Loucy (cell line): ENCODE results near the gene MYO1D.

Experiments
- H2AFZ ChIP-seq: fragments of 200-600 bp; sonication (generic); 2 replicates; pipeline ENCODE4 v1.6.0; 2016; ENCODE audit warnings: antibody characterized with exemption, mild to moderate bottlenecking, low read length, moderate library complexity
- H3F3A ChIP-seq: fragments of 200-600 bp; 2 replicates; pipeline ENCODE4 v1.6.0; 2016; ENCODE audit warnings: antibody characterized with exemption, low read depth, mild to moderate bottlenecking
- H3K27me3 ChIP-seq: fragments of 200-600 bp; sonication (generic); 2 replicates; pipeline ENCODE4 v1.6.1; 2014; ENCODE audit warnings: low read length, mild to moderate bottlenecking; ENCODE audit not compliant: insufficient read depth, poor library complexity, severe bottlenecking
- H3K36me3 ChIP-seq: fragments of 200-600 bp; sonication (generic); 2 replicates; pipeline ENCODE4 v1.6.1; 2016; ENCODE audit warnings: low read length; ENCODE audit not compliant: insufficient read depth
- H3K4me1 ChIP-seq: fragments of 200-600 bp; sonication (generic); 2 replicates; pipeline ENCODE4 v1.5.1; 2014; ENCODE audit warnings: low read length, mild to moderate bottlenecking; ENCODE audit not compliant: insufficient read depth, poor library complexity, severe bottlenecking
- H3K4me2 ChIP-seq: fragments of 200-600 bp; sonication (generic); 2 replicates; pipeline ENCODE4 v1.6.0; 2014; ENCODE audit warnings: antibody characterized with exemption, low read length, low read depth, mild to moderate bottlenecking; ENCODE audit not compliant: poor library complexity, severe bottlenecking
- H3K4me3 ChIP-seq: fragments of 200-600 bp; sonication (generic); 2 replicates; pipeline ENCODE4 v1.5.1; 2014; ENCODE audit warnings: low read length, mild to moderate bottlenecking, mixed read lengths; ENCODE audit not compliant: poor library complexity, severe bottlenecking
- H3K79me2 ChIP-seq: fragments of 200-600 bp; sonication (generic); 2 replicates; pipeline ENCODE4 v1.6.1; 2014; ENCODE audit warnings: low read length; ENCODE audit not compliant: insufficient read depth
- H3K9ac ChIP-seq: fragments of 200-600 bp; sonication (generic); 2 replicates; pipeline ENCODE4 v1.6.0; 2014; ENCODE audit warnings: mild to moderate bottlenecking, low read depth, low read length, moderate library complexity; ENCODE audit not compliant: poor library complexity, severe bottlenecking
- H3K9me2 ChIP-seq: fragments of 200-600 bp; sonication (generic); replicated peaks from 2 replicates; pipeline ENCODE4 v1.6.1; 2016; ENCODE audit warnings: low read depth, low read length, mixed read lengths
- H3K9me3 ChIP-seq: fragments of 200-600 bp; sonication (generic); 2 replicates; pipeline ENCODE4 v1.6.1; 2014; ENCODE audit warnings: mild to moderate bottlenecking, antibody characterized with exemption, low read length, low read depth; ENCODE audit not compliant: insufficient read depth
- H4K20me1 ChIP-seq: fragments of 200-600 bp; sonication (generic); 2 replicates; pipeline ENCODE4 v1.6.0; 2014; ENCODE audit warnings: antibody characterized with exemption, low read length, mild to moderate bottlenecking; ENCODE audit not compliant: insufficient read depth, poor library complexity, severe bottlenecking
- EZH2phosphoT487 ChIP-seq: fragments of 200-600 bp; IDR thresholded peaks from 2 replicates; pipeline ENCODE4 v1.6.1; 2018; ENCODE audit warnings: antibody characterized with exemption, mild to moderate bottlenecking, moderate library complexity, borderline replicate concordance
- TF ChIP-seq, protein P1 (sequence below): fragments of 200-600 bp; sonication (generic); conservative IDR thresholded peaks from 2 replicates; pipeline ENCODE4 v1.5.1; 2014; ENCODE audit warnings: mild to moderate bottlenecking, antibody characterized with exemption, low read length

Gene MYO1D

GRCh38 chr17:32490101-32490482, 386.8 kb downstream of the MYO1D start:
- Histone ChIP-seq H3K4me1 (no peaks in the 10 kb centered on the region), H3K27me3 (no peaks in the 10 kb centered on the region), H3K36me3 (no peaks in the 10 kb centered on the region), H3K9me2 (no peaks in the 10 kb centered on the region), H2AFZ (no peak overlapping the region), H3F3A (no peaks in the 10 kb centered on the region), H3K4me3 (no peak overlapping the region), H3K79me2 (no peaks in the 10 kb centered on the region), H4K20me1 (no peaks in the 10 kb centered on the region), H3K4me2 (no peak overlapping the region), H3K9ac (no peak overlapping the region), H3K9me3 (no peaks in the 10 kb centered on the region)
- TF ChIP-seq EZH2phosphoT487 = no peak
- TF ChIP-seq, protein P1, sequence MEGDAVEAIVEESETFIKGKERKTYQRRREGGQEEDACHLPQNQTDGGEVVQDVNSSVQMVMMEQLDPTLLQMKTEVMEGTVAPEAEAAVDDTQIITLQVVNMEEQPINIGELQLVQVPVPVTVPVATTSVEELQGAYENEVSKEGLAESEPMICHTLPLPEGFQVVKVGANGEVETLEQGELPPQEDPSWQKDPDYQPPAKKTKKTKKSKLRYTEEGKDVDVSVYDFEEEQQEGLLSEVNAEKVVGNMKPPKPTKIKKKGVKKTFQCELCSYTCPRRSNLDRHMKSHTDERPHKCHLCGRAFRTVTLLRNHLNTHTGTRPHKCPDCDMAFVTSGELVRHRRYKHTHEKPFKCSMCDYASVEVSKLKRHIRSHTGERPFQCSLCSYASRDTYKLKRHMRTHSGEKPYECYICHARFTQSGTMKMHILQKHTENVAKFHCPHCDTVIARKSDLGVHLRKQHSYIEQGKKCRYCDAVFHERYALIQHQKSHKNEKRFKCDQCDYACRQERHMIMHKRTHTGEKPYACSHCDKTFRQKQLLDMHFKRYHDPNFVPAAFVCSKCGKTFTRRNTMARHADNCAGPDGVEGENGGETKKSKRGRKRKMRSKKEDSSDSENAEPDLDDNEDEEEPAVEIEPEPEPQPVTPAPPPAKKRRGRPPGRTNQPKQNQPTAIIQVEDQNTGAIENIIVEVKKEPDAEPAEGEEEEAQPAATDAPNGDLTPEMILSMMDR = no peak

DNA sequence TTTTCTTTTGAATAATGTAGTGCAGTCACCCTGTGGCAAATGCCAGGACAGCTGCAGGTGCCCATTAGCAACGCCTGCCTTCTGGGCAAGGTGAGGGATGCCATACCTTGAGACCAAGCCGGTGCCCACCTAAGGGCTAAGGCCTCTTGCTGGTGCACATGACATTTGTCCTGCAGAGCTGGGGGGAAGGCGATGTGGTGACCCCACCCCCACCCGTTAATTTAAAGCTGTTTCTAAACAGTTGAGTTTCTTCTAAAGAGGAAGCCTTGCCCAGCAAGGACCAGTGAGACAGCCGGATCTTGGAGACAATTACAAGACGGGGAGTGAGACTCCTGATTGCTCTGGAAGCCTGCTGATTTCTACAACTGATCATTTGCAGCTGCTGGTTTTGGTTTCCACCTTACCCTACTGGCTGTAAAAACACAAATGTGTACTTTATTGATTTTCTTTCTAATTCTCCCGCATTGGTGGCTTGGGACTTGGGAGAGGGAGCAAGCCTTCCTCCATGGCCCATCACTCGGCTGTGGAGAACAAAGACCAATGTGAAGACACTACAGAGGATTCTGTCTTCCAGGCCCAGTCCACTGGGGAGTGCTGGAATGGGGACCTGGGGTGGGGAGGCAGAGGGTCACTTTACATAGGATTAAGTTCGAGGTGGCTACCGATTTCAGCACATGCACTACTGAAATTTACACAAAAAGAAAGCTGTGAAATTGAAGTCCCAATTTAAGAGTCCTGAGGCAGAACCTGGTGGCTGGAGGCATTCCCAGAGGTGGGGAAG, 387.4 kb downstream of the MYO1D start:
- Histone ChIP-seq H3K4me1 (no peaks in the 10 kb centered on the region), H3K4me2 (no peak overlapping the region), H3K9me2 (no peaks in the 10 kb centered on the region), H3F3A (no peaks in the 10 kb centered on the region), H3K9me3 (no peaks in the 10 kb centered on the region), H3K9ac (no peak overlapping the region), H2AFZ (no peak overlapping the region), H3K36me3 (no peaks in the 10 kb centered on the region), H4K20me1 (no peaks in the 10 kb centered on the region), H3K27me3 (no peaks in the 10 kb centered on the region), H3K79me2 (no peaks in the 10 kb centered on the region), H3K4me3 (no peak overlapping the region)
- TF ChIP-seq, protein P1 = no peak

DNA sequence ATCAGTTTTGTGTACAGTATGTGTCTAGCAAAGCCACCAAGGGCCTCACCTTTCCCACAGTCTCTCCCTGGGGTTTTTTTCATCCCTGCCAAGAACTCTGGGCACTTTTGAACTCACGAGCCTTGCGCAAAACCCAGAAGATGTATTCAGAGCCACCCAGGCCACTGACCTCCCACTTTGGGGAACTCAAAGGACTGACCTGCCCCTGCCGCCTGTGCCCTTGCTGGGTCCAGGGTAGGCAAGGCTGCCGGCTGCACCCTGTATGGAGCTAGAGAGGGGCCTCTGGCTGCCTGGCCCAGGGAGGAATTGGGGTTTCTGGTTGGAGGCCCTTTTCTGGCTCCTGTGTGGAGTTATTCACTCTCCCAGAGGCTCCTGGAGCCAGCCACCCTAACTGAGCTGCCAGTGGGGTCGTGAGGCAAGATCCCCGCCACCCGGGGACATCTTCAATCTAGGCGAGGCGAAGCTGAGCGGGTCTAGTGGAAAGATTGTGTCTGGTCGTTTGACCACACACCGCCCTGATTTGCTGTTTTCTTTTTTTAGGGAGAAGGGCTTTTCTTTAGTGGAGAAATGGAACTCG, 388.2 kb downstream of the MYO1D start:
- H3F3A ChIP-seq = no peaks in the 10 kb centered on the region
- H3K4me1 ChIP-seq = no peaks in the 10 kb centered on the region
- no peaks in the 10 kb centered on the region for H3K79me2 ChIP-seq
- no peaks in the 10 kb centered on the region for H3K27me3 ChIP-seq
- no peaks in the 10 kb centered on the region for H4K20me1 ChIP-seq
- H3K36me3 ChIP-seq = no peaks in the 10 kb centered on the region
- no peak overlapping the region for H2AFZ ChIP-seq
- H3K9ac ChIP-seq = no peak overlapping the region
- no peak overlapping the region for H3K4me2 ChIP-seq
- no peaks in the 10 kb centered on the region for H3K9me3 ChIP-seq
- TF ChIP-seq, protein P1 = no peak
- TF ChIP-seq EZH2phosphoT487 = no peak
- H3K4me3 ChIP-seq = no peak overlapping the region
- no peaks in the 10 kb centered on the region for H3K9me2 ChIP-seq
